ENCODE results near the gene IFFO2.

The IFFO2 gene

DNA sequence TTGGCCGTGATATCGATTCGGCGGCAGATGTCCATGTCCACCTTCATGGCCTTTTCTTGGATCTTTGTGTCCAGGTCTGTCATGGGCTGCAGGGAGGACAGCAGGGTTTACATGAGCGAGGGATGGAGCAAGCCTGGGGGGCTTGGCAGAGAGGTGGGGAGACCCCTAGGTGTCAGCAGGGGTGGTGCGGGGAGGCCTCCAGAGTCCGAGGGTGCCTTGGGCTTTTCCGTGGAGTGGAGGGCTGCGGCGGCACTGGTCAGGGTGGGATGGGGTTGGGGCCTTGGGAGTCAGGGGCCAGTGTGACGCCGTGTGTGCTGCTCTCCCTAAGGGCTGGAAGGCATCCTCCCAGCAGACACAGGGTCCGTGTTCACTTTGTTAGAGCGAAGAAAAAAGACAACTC, 38.1 kb downstream of the IFFO2 start:
- peaks cover 58% of the 10 kb centered on the region for H3K36me3 ChIP-seq (ENCODE audit: insufficient read depth, insufficient read length, low read length)
- no peak overlapping the region for H3K4me3 ChIP-seq (ENCODE audit: insufficient read length, low read depth)
- no peaks in the 10 kb centered on the region for H3K9me3 ChIP-seq (ENCODE audit: insufficient read depth, low read length)
- no peak overlapping the region for H3K9ac ChIP-seq (ENCODE audit: insufficient read length, low read depth)
- DNase-seq (ENCODE audit: low read depth, low spot score): no peak
- H3K4me1 ChIP-seq (ENCODE audit: insufficient read depth, insufficient read length): peaks cover 18% of the 10 kb centered on the region
- TF ChIP-seq ZNF274 (IDR thresholded peaks at IDR 0.05; ENCODE audit: low read depth, low read length): no peak
- TF ChIP-seq YY1 (IDR thresholded peaks at IDR 0.05; ENCODE audit: insufficient read depth, insufficient read length): no peak
- H3K27me3 ChIP-seq (ENCODE audit: insufficient read depth, insufficient read length): no peaks in the 10 kb centered on the region

- H3K4me3 ChIP-seq (ENCODE audit: insufficient read length, low read depth): no peak overlapping the region
- no peak for TF ChIP-seq YY1 (IDR thresholded peaks at IDR 0.05; ENCODE audit: insufficient read depth, insufficient read length)
- no peak for TF ChIP-seq SUZ12 (IDR thresholded peaks at IDR 0.05; ENCODE audit: extremely low read depth, insufficient read depth, insufficient read length)
- no peak for TF ChIP-seq ZNF274 (IDR thresholded peaks at IDR 0.05; ENCODE audit: low read depth, low read length)
- H3K36me3 ChIP-seq (ENCODE audit: insufficient read depth, insufficient read length, low read length): peaks cover 70% of the 10 kb centered on the region
- no peaks in the 10 kb centered on the region for H3K9me3 ChIP-seq (ENCODE audit: insufficient read depth, low read length)
- no peaks in the 10 kb centered on the region for H3K27me3 ChIP-seq (ENCODE audit: insufficient read depth, insufficient read length)
- DNase-seq (ENCODE audit: low read depth, low spot score): no peak
- peaks cover 17% of the 10 kb centered on the region for H3K4me1 ChIP-seq (ENCODE audit: insufficient read depth, insufficient read length)
- no peak overlapping the region for H3K9ac ChIP-seq (ENCODE audit: insufficient read length, low read depth)
Measured at GRCh38 chr1:18917071-18917799, 39.2 kb downstream of the IFFO2 start.

- no peaks in the 10 kb centered on the region for H3K9me3 ChIP-seq (ENCODE audit: insufficient read depth, low read length)
- H3K9ac ChIP-seq (ENCODE audit: insufficient read length, low read depth): no peak overlapping the region
- no peaks in the 10 kb centered on the region for H3K27me3 ChIP-seq (ENCODE audit: insufficient read depth, insufficient read length)
- no peak overlapping the region for H3K4me3 ChIP-seq (ENCODE audit: insufficient read length, low read depth)
- peaks cover 74% of the 10 kb centered on the region for H3K36me3 ChIP-seq (ENCODE audit: insufficient read depth, insufficient read length, low read length)
- TF ChIP-seq SUZ12 (IDR thresholded peaks at IDR 0.05; ENCODE audit: extremely low read depth, insufficient read depth, insufficient read length) (no peak), ZNF274 (IDR thresholded peaks at IDR 0.05; ENCODE audit: low read depth, low read length) (no peak), YY1 (IDR thresholded peaks at IDR 0.05; ENCODE audit: insufficient read depth, insufficient read length) (no peak)
- DNase-seq (ENCODE audit: low read depth, low spot score): no peak
- peaks cover 7% of the 10 kb centered on the region for H3K4me1 ChIP-seq (ENCODE audit: insufficient read depth, insufficient read length)
Measured at GRCh38 chr1:18915341-18915740, 41.1 kb downstream of the IFFO2 start.

- H3K9ac ChIP-seq (ENCODE audit: insufficient read length, low read depth): no peak overlapping the region
- H3K4me1 ChIP-seq (ENCODE audit: insufficient read depth, insufficient read length): peaks cover 8% of the 10 kb centered on the region
- peaks cover 74% of the 10 kb centered on the region for H3K36me3 ChIP-seq (ENCODE audit: insufficient read depth, insufficient read length, low read length)
- TF ChIP-seq SUZ12 (IDR thresholded peaks at IDR 0.05; ENCODE audit: extremely low read depth, insufficient read depth, insufficient read length) (no peak), ZNF274 (IDR thresholded peaks at IDR 0.05; ENCODE audit: low read depth, low read length) (no peak), YY1 (IDR thresholded peaks at IDR 0.05; ENCODE audit: insufficient read depth, insufficient read length) (no peak)
- DNase-seq (ENCODE audit: low read depth, low spot score): peak; percentile 42
- no peak overlapping the region for H3K4me3 ChIP-seq (ENCODE audit: insufficient read length, low read depth)
- no peaks in the 10 kb centered on the region for H3K27me3 ChIP-seq (ENCODE audit: insufficient read depth, insufficient read length)
- H3K9me3 ChIP-seq (ENCODE audit: insufficient read depth, low read length): no peaks in the 10 kb centered on the region
Measured at GRCh38 chr1:18913065-18913835, 43.2 kb downstream of the IFFO2 start.

- no peaks in the 10 kb centered on the region for H3K9me3 ChIP-seq (ENCODE audit: insufficient read depth, low read length)
- no peaks in the 10 kb centered on the region for H3K27me3 ChIP-seq (ENCODE audit: insufficient read depth, insufficient read length)
- no peak overlapping the region for H3K4me3 ChIP-seq (ENCODE audit: insufficient read length, low read depth)
- H3K4me1 ChIP-seq (ENCODE audit: insufficient read depth, insufficient read length): peaks cover 12% of the 10 kb centered on the region
- H3K36me3 ChIP-seq (ENCODE audit: insufficient read depth, insufficient read length, low read length): peaks cover 75% of the 10 kb centered on the region
- TF ChIP-seq YY1 (IDR thresholded peaks at IDR 0.05; ENCODE audit: insufficient read depth, insufficient read length): no peak
- no peak for TF ChIP-seq ZNF274 (IDR thresholded peaks at IDR 0.05; ENCODE audit: low read depth, low read length)
- no peak for TF ChIP-seq SUZ12 (IDR thresholded peaks at IDR 0.05; ENCODE audit: extremely low read depth, insufficient read depth, insufficient read length)
- DNase-seq (ENCODE audit: low read depth, low spot score): no peak
- no peak overlapping the region for H3K9ac ChIP-seq (ENCODE audit: insufficient read length, low read depth)
Measured at GRCh38 chr1:18912550-18912949, 43.9 kb downstream of the IFFO2 start.

GRCh38 chr1:18908911-18909771, 47.3 kb downstream of the IFFO2 start:
- H3K9ac ChIP-seq (ENCODE audit: insufficient read length, low read depth): no peak overlapping the region
- H3K4me3 ChIP-seq (ENCODE audit: insufficient read length, low read depth): no peak overlapping the region
- H3K36me3 ChIP-seq (ENCODE audit: insufficient read depth, insufficient read length, low read length): peaks cover 76% of the 10 kb centered on the region
- TF ChIP-seq YY1 (IDR thresholded peaks at IDR 0.05; ENCODE audit: insufficient read depth, insufficient read length): no peak
- no peak for TF ChIP-seq SUZ12 (IDR thresholded peaks at IDR 0.05; ENCODE audit: extremely low read depth, insufficient read depth, insufficient read length)
- TF ChIP-seq ZNF274 (IDR thresholded peaks at IDR 0.05; ENCODE audit: low read depth, low read length): no peak
- peaks cover 8% of the 10 kb centered on the region for H3K4me1 ChIP-seq (ENCODE audit: insufficient read depth, insufficient read length)
- DNase-seq (ENCODE audit: low read depth, low spot score): no peak
- H3K27me3 ChIP-seq (ENCODE audit: insufficient read depth, insufficient read length): no peaks in the 10 kb centered on the region
- no peaks in the 10 kb centered on the region for H3K9me3 ChIP-seq (ENCODE audit: insufficient read depth, low read length)
